ELF-1 (cell line): ENCODE data around the gene CFAP97D1.
"Not testable (repeated sequence)": the region's sequence is repeated elsewhere in the genome, so short reads cannot be mapped to it uniquely, and the experiment has no call there.

ENCODE experiments used
- DNase-seq: peaks from one replicate; pipeline ENCODE4 v3.0.0-alpha.2; 2016; ENCODE audit warnings: low read depth, low spot score

Gene CFAP97D1

GRCh38 chr17:43798024-43798423 lies 17.8 kb downstream of the CFAP97D1 start:
- DNase-seq: not testable (repeated sequence)

GRCh38 chr17:43799047-43799446 lies 18.8 kb downstream of the CFAP97D1 start:
- no peak for DNase-seq

GRCh38 chr17:43800736-43801135 lies 20.5 kb downstream of the CFAP97D1 start:
- DNase-seq: no peak

GRCh38 chr17:43801844-43802243 lies 21.6 kb downstream of the CFAP97D1 start:
- DNase-seq: no peak

GRCh38 chr17:43803758-43804157 lies 23.5 kb downstream of the CFAP97D1 start:
- peak; percentile 59 for DNase-seq

GRCh38 chr17:43805117-43805516 lies 24.9 kb downstream of the CFAP97D1 start:
- DNase-seq: no peak

- DNase-seq: no peak
Observed at GRCh38 chr17:43808076-43808475, 27.8 kb downstream of the CFAP97D1 start.

- DNase-seq: no peak
Observed at GRCh38 chr17:43809121-43809520, 28.9 kb downstream of the CFAP97D1 start.

GRCh38 chr17:43810226-43810715 lies 30.0 kb downstream of the CFAP97D1 start:
- no peak for DNase-seq

- DNase-seq: no peak
Observed at GRCh38 chr17:43810823-43811222, 30.6 kb downstream of the CFAP97D1 start.

- no peak for DNase-seq
Observed at GRCh38 chr17:43812396-43813265, 32.4 kb downstream of the CFAP97D1 start.

GRCh38 chr17:43813386-43813785 lies 33.2 kb downstream of the CFAP97D1 start:
- no peak for DNase-seq

- peak; percentile 47 for DNase-seq
Observed at GRCh38 chr17:43814026-43814425, 33.8 kb downstream of the CFAP97D1 start.

- no peak for DNase-seq
Observed at GRCh38 chr17:43814714-43815113, 34.5 kb downstream of the CFAP97D1 start.

GRCh38 chr17:43816336-43817320 lies 36.4 kb downstream of the CFAP97D1 start:
- no peak for DNase-seq

- DNase-seq: no peak
Observed at GRCh38 chr17:43817826-43818225, 37.6 kb downstream of the CFAP97D1 start.

- no peak for DNase-seq
Observed at GRCh38 chr17:43818966-43819365, 38.7 kb downstream of the CFAP97D1 start.

GRCh38 chr17:43820759-43821158 lies 40.5 kb downstream of the CFAP97D1 start:
- no peak for DNase-seq

- no peak for DNase-seq
Observed at GRCh38 chr17:43822570-43823190, 42.4 kb downstream of the CFAP97D1 start.

- DNase-seq: no peak
Observed at GRCh38 chr17:43823350-43824084, 43.3 kb downstream of the CFAP97D1 start.

- DNase-seq: no peak
Observed at GRCh38 chr17:43825567-43825966, 45.3 kb downstream of the CFAP97D1 start.
